CD1c-positive myeloid dendritic cell (primary cell): ENCODE measurements around the gene TOM1L1.

Source experiments
- DNase-seq: peaks from one replicate; pipeline ENCODE4 v3.0.0-alpha.2; 2016; ENCODE audit errors: extremely low spot score

The TOM1L1 gene

DNA sequence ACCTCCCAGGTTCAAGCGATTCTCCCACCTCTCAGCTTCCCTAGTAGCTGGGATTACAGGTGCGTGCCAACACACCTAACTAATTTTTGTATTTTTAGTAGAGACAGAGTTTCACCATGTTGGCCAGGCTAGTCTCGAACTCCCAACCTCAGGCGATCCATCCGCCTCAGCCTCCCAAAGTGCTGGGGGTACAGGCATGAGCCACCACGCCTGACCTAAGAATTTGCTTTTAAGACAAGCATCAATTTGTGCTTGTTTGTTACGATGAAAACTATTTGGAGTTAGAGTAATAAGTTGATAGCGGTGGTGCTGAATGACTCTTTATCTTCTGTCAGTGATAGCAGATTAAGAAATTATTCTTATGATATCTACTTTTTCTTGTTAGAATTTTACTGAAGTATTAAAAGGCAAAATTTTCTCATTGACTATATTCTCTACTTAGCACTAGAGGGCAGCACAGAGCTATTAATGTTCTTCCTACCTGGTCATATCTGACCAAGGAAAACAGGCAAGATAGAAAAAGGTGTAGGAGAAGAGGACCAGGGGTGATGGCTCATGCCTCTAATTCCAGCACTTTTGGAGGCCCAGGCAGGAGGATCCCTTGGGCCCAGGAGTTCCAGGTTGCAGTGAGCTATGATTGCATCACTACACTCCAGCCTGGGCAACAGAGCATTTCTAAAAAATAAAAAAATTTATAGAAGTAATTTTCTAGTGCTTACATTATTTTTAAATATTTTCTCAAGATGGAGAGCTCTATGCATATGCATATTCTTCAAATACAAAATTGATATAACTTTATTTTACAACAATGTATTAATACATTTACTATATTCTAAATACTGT, 92.4 kb downstream of the TOM1L1 start:
- DNase-seq: peak; percentile 67

- DNase-seq: no peak
Measured at GRCh38 chr17:54996441-54996840, 95.8 kb downstream of the TOM1L1 start.

- no peak for DNase-seq
Measured at GRCh38 chr17:55002458-55002857, 101.8 kb downstream of the TOM1L1 start.

GRCh38 chr17:55004484-55004883, 103.8 kb downstream of the TOM1L1 start:
- DNase-seq: no peak

- DNase-seq: no peak
Measured at GRCh38 chr17:55005520-55005919, 104.9 kb downstream of the TOM1L1 start.
